ENCODE data around the gene AURKA.

Gene AURKA

DNA sequence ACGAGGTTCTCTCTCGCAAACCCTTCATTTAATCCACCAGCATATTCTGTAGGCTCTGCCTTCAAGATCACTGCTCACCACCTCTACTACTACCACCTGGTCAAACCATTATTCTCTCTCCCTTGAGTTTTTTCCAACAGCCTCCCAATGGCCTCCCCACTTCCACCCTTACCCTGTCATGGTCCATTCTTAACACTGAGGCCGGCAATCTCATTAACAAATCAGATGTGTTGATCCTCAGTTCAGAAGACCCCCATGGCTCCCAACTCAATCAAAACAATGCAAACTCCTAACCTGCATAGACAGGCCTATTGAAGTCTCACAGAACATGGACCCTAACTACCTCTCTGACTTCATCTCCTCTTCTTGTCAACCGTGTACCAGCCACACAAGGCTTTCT lies 2.2 kb downstream of the AURKA start:
- DNase-seq = no peak

- no peak for DNase-seq
Measured at GRCh38 chr20:56388882-56389281, 3.1 kb downstream of the AURKA start.

DNA sequence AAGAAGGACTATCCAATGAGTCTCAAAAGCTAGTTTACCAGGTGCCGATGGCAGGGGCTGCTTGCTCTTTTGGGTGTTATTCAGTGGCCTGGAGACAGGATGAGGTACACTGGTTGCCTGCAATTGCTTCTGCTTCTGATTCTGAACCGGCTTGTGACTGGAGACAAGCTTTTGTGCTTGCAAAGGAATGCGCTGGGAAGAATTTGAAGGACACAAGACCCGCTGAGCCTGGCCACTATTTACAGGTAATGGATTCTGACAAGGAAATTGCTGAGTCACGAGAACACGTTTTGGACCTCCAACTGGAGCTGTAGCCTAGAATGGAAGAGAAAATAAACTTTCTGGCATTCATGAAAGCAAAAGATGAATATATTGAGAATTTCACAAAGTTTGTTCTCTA lies 5.8 kb downstream of the AURKA start:
- no peak for DNase-seq

- DNase-seq = no peak
Measured at GRCh38 chr20:56385130-56385529, 6.9 kb downstream of the AURKA start.

GRCh38 chr20:56383334-56383733 lies 8.7 kb downstream of the AURKA start:
- no peak for DNase-seq

DNA sequence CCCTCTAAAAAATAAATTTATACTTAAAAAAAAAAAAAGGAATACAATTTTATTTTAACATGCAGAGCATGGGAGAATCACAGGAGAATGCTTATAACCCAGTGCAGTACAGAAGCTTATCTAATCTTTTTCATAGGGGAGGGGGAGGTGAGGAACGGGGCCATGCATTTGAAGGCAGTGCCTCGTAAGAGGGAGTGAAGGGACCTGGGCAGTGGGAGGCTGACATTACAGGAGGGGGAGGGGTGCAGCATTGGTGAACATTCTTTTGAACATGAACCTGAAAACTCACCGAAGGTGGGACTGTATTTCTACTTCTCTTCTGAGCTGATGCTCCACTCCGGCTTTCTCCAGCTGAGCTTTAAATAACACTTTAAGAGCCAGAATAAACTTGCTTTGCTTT lies 9.3 kb downstream of the AURKA start:
- no peak for DNase-seq

DNA sequence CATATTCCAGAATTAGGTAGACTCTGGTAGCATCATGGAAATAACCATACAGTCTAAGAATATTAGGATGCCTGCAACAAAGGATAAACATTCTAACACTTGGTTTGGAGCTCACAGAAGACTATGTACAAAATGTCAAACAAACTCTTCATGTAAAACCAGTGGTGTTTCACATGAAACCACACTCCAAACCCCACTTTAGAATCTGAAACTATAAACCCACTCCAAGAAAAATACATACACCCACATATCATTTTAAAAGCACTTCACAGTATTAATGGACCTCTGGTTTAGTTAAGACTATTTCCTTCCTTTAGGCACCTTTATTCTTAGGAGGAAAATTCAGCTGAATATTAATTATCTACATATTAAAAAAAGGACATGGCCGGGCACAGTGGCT lies 10.5 kb downstream of the AURKA start:
- DNase-seq = no peak

DNA sequence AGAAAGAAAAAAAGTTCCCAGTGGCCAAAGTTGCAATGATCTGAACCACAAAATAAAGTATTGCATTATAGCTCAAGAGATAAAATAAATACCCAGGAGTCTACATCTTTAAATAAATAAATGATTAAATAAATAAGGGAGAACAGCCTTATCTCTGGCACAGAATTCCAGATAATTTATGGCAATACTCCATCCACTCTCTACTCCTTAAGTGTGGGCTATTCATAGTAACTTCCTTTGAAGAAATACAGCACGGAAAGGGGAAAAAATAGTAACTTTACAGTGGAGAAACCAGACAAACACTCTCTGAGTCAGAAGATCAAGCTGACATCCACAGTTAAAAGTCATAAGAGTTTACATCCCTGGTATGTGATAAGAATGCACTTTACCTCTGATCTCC lies 11.6 kb downstream of the AURKA start:
- no peak for DNase-seq

GRCh38 chr20:56378386-56378785 lies 13.6 kb downstream of the AURKA start:
- DNase-seq = no peak

- no peak for DNase-seq
Measured at GRCh38 chr20:56376331-56376730, 15.7 kb downstream of the AURKA start.

DNA sequence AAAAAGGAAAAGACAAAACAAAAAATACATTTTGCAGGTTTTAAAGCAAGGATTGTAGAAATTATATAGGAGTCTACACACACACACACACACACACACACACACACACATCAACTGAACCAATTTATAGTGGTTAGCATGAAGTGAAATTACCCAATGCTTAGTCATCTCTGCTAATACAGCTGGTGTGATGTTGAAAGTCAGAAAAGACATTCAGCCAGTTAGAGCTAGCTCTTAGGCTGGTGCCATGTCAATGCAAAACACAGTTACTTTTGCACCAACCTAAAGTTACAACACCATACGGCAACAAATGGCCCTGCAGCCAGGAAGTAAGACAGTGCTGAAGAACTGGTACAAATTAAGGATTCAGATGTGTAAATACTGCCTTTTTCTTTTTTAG lies 18.1 kb downstream of the AURKA start:
- DNase-seq = no peak

- no peak for DNase-seq
Measured at GRCh38 chr20:56372850-56373249, 19.2 kb downstream of the AURKA start.

- DNase-seq = no peak
Measured at GRCh38 chr20:56371977-56372376, 20.0 kb downstream of the AURKA start.

DNA sequence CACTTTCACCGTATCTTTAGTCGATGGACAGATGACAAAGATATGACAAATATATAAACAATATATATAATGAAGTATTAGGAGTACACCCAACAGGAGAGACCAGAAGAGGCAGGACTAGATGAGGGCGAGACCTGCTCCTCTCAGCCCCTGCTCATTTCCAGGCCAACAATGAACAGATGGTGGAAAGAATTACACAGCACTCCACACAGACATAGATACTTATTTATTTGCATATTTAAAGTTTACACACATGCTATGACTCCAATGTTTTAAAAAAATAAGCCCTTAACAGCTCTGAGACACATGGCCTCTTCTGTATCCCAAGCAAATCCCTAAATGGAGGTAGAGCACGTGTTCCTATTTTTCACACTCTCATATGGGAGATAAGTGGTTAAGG lies 22.8 kb downstream of the AURKA start:
- DNase-seq = no peak

- no peak for DNase-seq
Measured at GRCh38 chr20:56368351-56369134, 23.5 kb downstream of the AURKA start.

- DNase-seq = no peak
Measured at GRCh38 chr20:56363491-56363890, 28.5 kb downstream of the AURKA start.

DNA sequence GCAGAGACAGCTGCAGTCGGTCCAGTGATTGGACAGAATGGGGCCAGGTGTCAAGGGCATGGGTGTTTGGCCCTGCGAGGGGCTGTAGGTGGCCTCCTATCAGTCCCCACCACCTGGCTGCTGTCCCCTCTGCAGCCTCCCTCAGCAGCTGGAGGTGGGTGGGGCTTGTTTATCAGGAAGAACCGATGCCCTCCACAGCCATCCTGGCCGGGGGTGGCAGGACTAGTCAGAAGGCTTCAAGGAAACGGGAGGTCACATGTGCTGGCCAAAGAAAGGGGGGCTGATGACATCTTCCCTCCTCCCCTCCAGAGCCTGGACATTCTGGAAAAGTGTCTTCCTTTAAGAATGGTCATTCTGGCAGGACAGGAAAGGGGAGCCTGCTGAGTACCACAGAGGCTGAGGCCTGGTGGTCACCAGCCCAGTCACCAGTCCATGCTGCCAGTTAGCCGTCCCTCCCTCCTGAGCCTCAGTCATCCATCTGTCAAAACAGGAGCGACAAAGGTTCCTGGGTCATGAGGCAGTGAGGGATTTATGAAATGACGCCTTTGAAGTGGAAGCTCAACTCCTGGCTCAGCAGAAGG lies 29.1 kb downstream of the AURKA start:
- no peak for DNase-seq

- no peak for DNase-seq
Measured at GRCh38 chr20:56361900-56362299, 30.1 kb downstream of the AURKA start.

DNA sequence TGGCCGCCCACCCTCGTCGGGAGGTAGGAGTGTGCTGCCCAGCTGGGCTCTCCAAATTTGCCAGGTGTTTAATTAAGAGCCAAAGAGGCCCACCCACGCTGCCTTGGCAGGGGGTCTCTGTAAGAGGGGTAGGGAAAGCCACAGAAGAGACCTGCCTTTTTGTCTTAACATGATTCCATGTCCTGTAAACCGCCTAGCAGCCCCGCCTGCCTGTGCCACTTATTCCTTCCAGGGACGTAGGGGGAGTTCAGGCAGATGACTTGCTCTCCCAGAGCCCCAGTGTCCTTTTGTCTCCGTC lies 31.2 kb downstream of the AURKA start:
- no peak for DNase-seq

GRCh38 chr20:56360133-56360907 lies 31.7 kb downstream of the AURKA start:
- DNase-seq = no peak

- DNase-seq = no peak
Measured at GRCh38 chr20:56359212-56360132, 32.5 kb downstream of the AURKA start.

DNA sequence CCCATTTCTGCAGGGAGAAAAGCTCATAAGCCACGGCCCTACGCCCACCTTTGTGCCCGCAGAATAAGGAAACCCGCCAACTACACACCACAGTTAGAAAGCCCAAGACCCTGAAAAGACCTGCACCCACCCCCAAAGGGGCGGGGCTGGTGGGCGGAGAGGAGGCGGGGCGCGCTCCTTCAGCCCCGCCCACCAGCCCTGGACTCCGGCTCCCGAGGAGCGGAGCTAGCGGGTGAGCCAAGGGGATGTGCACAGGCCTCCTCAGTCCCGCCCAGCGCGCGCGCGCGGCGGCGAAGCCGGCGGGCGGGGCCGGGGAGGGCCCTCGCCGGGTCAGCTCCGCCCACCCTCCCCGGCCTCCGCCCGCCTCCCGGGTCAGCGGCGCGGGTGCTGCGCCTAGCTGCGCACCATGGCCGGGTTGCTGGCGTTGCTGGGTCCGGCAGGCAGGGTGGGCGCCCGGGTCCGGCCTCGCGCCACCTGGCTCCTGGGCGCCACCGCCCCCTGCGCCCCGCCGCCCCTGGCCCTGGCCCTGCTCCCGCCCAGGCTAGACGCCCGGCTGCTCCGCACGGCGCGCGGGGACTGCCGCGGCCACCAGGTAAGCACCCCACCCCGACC lies 33.3 kb downstream of the AURKA start, which contains the start of gene FAM210B:
Gene FAM210B (plus strand): TSS at position 375 of the 612 bp plus-strand sequence. CDS start 32 bp downstream, at position 407.
- DNase-seq = peak; percentile 76

DNA sequence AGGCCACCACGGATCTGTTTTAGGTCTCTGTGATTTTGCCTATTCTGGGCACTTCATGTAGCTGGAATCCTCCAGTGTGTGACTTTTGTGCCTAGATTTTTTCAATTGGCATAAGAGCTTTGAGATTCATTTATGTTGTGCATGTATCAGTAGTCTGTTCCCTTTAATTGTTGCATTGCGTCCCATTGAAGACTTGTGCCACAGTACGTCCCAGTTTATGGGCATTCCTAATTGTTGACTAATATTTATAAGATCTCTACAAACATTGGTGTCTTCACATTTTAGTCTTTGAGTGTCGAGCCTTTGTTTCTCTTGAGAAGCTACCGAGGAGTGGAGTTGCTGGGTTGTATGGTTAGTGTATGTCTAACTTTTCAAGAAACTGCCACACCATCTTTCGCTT lies 33.9 kb downstream of the AURKA start:
- no peak for DNase-seq
